Activated CD8-positive, alpha-beta T cell treated with anti-CD3 and anti-CD28 coated beads, Interleukin-2, amount 10 ng/mL, durations not matched to agents 7 days and 5 days (primary cell): Measurements from ENCODE around the gene ZBTB45. TPM values are rescaled to one million over a fixed set of nuclear protein-coding genes. Genes with fewer than 3 reads are reported as not detected.

ENCODE experiments used
- ATAC-seq: fragments of 150-1000 bp; cut with Tn5 transposase; one replicate; pipeline ENCODE4 v1.10.0; 2021; ENCODE audit warnings: moderate library complexity
- CTCF ChIA-PET: fragments of 350-600 bp; sonication (Branson Sonifier 250); formaldehyde crosslinking; loops from one replicate; lab custom pipeline; 2021; ENCODE audit warnings: antibody characterized with exemption; lab: Charles Lee
- POLR2A ChIA-PET: fragments of 350-600 bp; sonication (Branson Sonifier 250); formaldehyde crosslinking; loops from one replicate; lab custom pipeline; 2021; ENCODE audit warnings: antibody characterized with exemption; lab: Charles Lee
- DNase-seq: peaks from one replicate; pipeline ENCODE4 v3.0.0-alpha.2; 2020
- H3K27ac Mint-ChIP-seq: one replicate; pipeline ENCODE4 v1.8.0; 2021; ENCODE audit warnings: mild to moderate bottlenecking, mixed read lengths
- H3K27me3 Mint-ChIP-seq: one replicate; pipeline ENCODE4 v1.8.0; 2021; ENCODE audit warnings: low read depth, mixed read lengths
- H3K36me3 Mint-ChIP-seq: one replicate; pipeline ENCODE4 v1.8.0; 2021; ENCODE audit warnings: low read depth, mixed read lengths
- H3K4me1 Mint-ChIP-seq: one replicate; pipeline ENCODE4 v1.8.0; 2021; ENCODE audit warnings: low read depth, mixed read lengths
- H3K4me3 Mint-ChIP-seq: one replicate; pipeline ENCODE4 v1.8.0; 2021; ENCODE audit warnings: mild to moderate bottlenecking, mixed read lengths
- H3K9me3 Mint-ChIP-seq: one replicate; pipeline ENCODE4 v1.8.0; 2022; ENCODE audit warnings: mixed read lengths; ENCODE audit not compliant: insufficient read depth
- total RNA-seq, 2 experiments: library from RNA; stranded (reverse); gene quantifications; one replicate each; pipeline ENCODE4 v1.2.3, GENCODE V29; 2021

ZBTB45 gene
- total RNA-seq, result 10 to 100 TPM; 13.9 to 16.7 TPM

- Mint-ChIP-seq H3K36me3 (peaks cover 23% of the 10 kb centered on the region), H3K9me3 (no peaks in the 10 kb centered on the region), H3K27ac (peak within 1 kb of the TSS; percentile 97), H3K27me3 (no peaks in the 10 kb centered on the region), H3K4me1 (peaks cover 41% of the 10 kb centered on the region), H3K4me3 (peak within 1 kb of the TSS; percentile 96)
- DNase-seq (peak; percentile 93), ATAC-seq (peak; percentile 88)
- POLR2A ChIA-PET, result interaction anchor here (0.6 to 3.9 kb wide), 16 partner anchors 9 to 336 kb away, joined by 3 to 31 read pairs (median 5); partner anchors contain the start of genes CHMP2A, TRIM28, ZNF132 and ZNF446
- CTCF ChIA-PET, result interaction anchor here (0.7 to 5.6 kb wide), 39 partner anchors 9 to 337 kb away, joined by 3 to 94 read pairs (median 5); partner anchors contain the start of genes CHMP2A, TRIM28, UBE2M and ZNF274
These were observed at the start of gene ZBTB45 for GRCh38 chr19:58519355-58520256. Gene ZBTB45, minus strand, starts transcription at chr19:58519810. Its CDS starts 2,137 bp downstream, at chr19:58517673.

GRCh38 chr19:58568453-58569130, 49.0 kb upstream of the ZBTB45 start:
- ChIA-PET CTCF (interaction anchor here (0.7 to 1.4 kb wide), 3 partner anchors 9 to 54 kb away, joined by 3 to 6 read pairs (median 3); partner anchors contain the start of gene ZBTB45), POLR2A (interaction anchor here (0.6 kb wide), 1 partner anchor 9 kb away, joined by 3 read pairs; no protein-coding TSS in a partner anchor)
- peaks cover 35% of the 10 kb centered on the region for H3K36me3 Mint-ChIP-seq
- peaks cover 36% of the 10 kb centered on the region for H3K4me1 Mint-ChIP-seq
- no peak for DNase-seq
- no peak for ATAC-seq
- H3K27me3 Mint-ChIP-seq, result no peaks in the 10 kb centered on the region
- H3K9me3 Mint-ChIP-seq, result no peaks in the 10 kb centered on the region
- no peak overlapping the region for H3K4me3 Mint-ChIP-seq
- no peak overlapping the region for H3K27ac Mint-ChIP-seq

- DNase-seq (no peak), ATAC-seq (no peak)
- H3K9me3 Mint-ChIP-seq, result no peaks in the 10 kb centered on the region
- H3K4me3 Mint-ChIP-seq, result no peak overlapping the region
- no peaks in the 10 kb centered on the region for H3K27me3 Mint-ChIP-seq
- H3K27ac Mint-ChIP-seq, result no peak overlapping the region
- POLR2A ChIA-PET, result interaction anchor here (0.9 kb wide), 1 partner anchor 53 kb away, joined by 3 read pairs; no protein-coding TSS in a partner anchor
- peaks cover 36% of the 10 kb centered on the region for H3K36me3 Mint-ChIP-seq
- CTCF ChIA-PET, result interaction anchor here (1.4 to 1.8 kb wide), 2 partner anchors 12 to 46 kb away, joined by 4 to 5 read pairs; partner anchors contain the start of gene ZBTB45
- peaks cover 41% of the 10 kb centered on the region for H3K4me1 Mint-ChIP-seq
These were observed 47.4 kb upstream of the ZBTB45 start for GRCh38 chr19:58566989-58567388.

GRCh38 chr19:58563823-58564222, 44.2 kb upstream of the ZBTB45 start:
- POLR2A ChIA-PET, result interaction anchor here (2.1 to 2.7 kb wide), 2 partner anchors 19 to 44 kb away, joined by 11 to 14 read pairs; partner anchors contain the start of genes TRIM28 and ZBTB45
- H3K27ac Mint-ChIP-seq, result peak overlapping the region; percentile 90
- CTCF ChIA-PET, result interaction anchor here (1.0 kb wide), 1 partner anchor 44 kb away, joined by 3 read pairs; the partner anchor contains the start of gene ZBTB45
- H3K27me3 Mint-ChIP-seq, result no peaks in the 10 kb centered on the region
- peaks cover 61% of the 10 kb centered on the region for H3K4me1 Mint-ChIP-seq
- H3K4me3 Mint-ChIP-seq, result peak overlapping the region; percentile 81
- peaks cover 29% of the 10 kb centered on the region for H3K36me3 Mint-ChIP-seq
- ATAC-seq (no peak), DNase-seq (no peak)
- H3K9me3 Mint-ChIP-seq, result no peaks in the 10 kb centered on the region

GRCh38 chr19:58563034-58563573, 43.5 kb upstream of the ZBTB45 start:
- CTCF ChIA-PET, result interaction anchor here (1.3 to 5.3 kb wide), 3 partner anchors 13 to 43 kb away, joined by 5 to 27 read pairs (median 8); partner anchors contain the start of gene ZBTB45
- POLR2A ChIA-PET, result interaction anchor here (0.6 to 2.7 kb wide), 7 partner anchors 9 to 44 kb away, joined by 3 to 14 read pairs (median 11); partner anchors contain the start of genes CHMP2A, TRIM28 and ZBTB45
- H3K36me3 Mint-ChIP-seq, result peaks cover 28% of the 10 kb centered on the region
- no peaks in the 10 kb centered on the region for H3K27me3 Mint-ChIP-seq
- H3K9me3 Mint-ChIP-seq, result no peaks in the 10 kb centered on the region
- H3K4me3 Mint-ChIP-seq, result peak overlapping the region; percentile 81
- ATAC-seq (no peak), DNase-seq (peak; percentile 50)
- peak overlapping the region; percentile 90 for H3K27ac Mint-ChIP-seq
- H3K4me1 Mint-ChIP-seq, result peaks cover 54% of the 10 kb centered on the region

- DNase-seq, result peak; percentile 59
- Mint-ChIP-seq H3K4me1 (peaks cover 53% of the 10 kb centered on the region), H3K27me3 (no peaks in the 10 kb centered on the region), H3K36me3 (peaks cover 31% of the 10 kb centered on the region), H3K9me3 (no peaks in the 10 kb centered on the region), H3K27ac (peak overlapping the region; percentile 90), H3K4me3 (peak overlapping the region; percentile 81)
- CTCF ChIA-PET, result interaction anchor here (0.7 to 5.3 kb wide), 5 partner anchors 13 to 144 kb away, joined by 3 to 27 read pairs (median 5); partner anchors contain the start of gene ZBTB45
- ATAC-seq, result peak; percentile 2
- POLR2A ChIA-PET, result interaction anchor here (0.6 to 2.7 kb wide), 7 partner anchors 9 to 43 kb away, joined by 3 to 14 read pairs (median 11); partner anchors contain the start of genes CHMP2A, TRIM28 and ZBTB45
These were observed 42.8 kb upstream of the ZBTB45 start for GRCh38 chr19:58562122-58563033.

- no peaks in the 10 kb centered on the region for H3K9me3 Mint-ChIP-seq
- DNase-seq (no peak), ATAC-seq (no peak)
- no peaks in the 10 kb centered on the region for H3K27me3 Mint-ChIP-seq
- peaks cover 37% of the 10 kb centered on the region for H3K36me3 Mint-ChIP-seq
- POLR2A ChIA-PET, result interaction anchor here (1.0 to 2.7 kb wide), 6 partner anchors 8 to 42 kb away, joined by 4 to 14 read pairs (median 12); partner anchors contain the start of genes CHMP2A and ZBTB45
- CTCF ChIA-PET, result interaction anchor here (0.7 to 5.3 kb wide), 4 partner anchors 20 to 143 kb away, joined by 3 to 27 read pairs (median 6); partner anchors contain the start of gene ZBTB45
- H3K27ac Mint-ChIP-seq, result peak overlapping the region; percentile 90
- H3K4me1 Mint-ChIP-seq, result peaks cover 60% of the 10 kb centered on the region
- peak overlapping the region; percentile 81 for H3K4me3 Mint-ChIP-seq
These were observed 41.9 kb upstream of the ZBTB45 start for GRCh38 chr19:58561373-58562121.

DNA sequence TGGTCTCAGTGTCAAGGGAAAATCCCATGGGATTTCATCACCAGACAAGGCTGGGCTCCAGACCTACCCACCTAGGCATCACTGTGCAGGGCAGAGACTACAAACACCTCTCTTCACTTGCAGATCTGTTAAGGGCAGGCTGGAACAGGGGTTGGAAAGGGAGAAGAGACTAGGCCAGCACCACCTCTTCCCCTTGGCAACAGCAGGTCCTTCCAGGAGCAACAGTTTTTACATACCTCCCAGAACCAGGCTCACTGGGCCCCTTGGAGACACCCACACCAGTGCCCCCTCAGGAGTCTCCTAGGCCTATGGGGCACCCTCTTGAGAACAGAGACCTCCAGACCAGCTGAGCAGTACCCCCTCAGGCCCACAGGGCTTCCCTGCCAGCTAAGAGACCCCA, 41.3 kb upstream of the ZBTB45 start:
- DNase-seq (no peak), ATAC-seq (no peak)
- Mint-ChIP-seq H3K9me3 (no peaks in the 10 kb centered on the region), H3K27me3 (no peaks in the 10 kb centered on the region), H3K36me3 (peaks cover 39% of the 10 kb centered on the region), H3K4me3 (peak overlapping the region; percentile 96), H3K27ac (peak overlapping the region; percentile 99), H3K4me1 (peaks cover 66% of the 10 kb centered on the region)
- ChIA-PET CTCF (interaction anchor here (1.2 to 5.3 kb wide), 2 partner anchors 41 to 47 kb away, joined by 4 to 27 read pairs; partner anchors contain the start of gene ZBTB45), POLR2A (interaction anchor here (1.0 to 2.7 kb wide), 4 partner anchors 7 to 41 kb away, joined by 4 to 14 read pairs (median 12); partner anchors contain the start of genes CHMP2A and ZBTB45)
